ENCODE data around the gene ATG9B. TPM values are rescaled to one million over a fixed set of nuclear protein-coding genes. Genes with fewer than 3 reads are reported as not detected.
A peak's percentile ranks its signal among the peaks of the same experiment; 100 is the strongest.

The ATG9B gene
- total and polyA plus RNA-seq, 2 of the 13 experiments (the other 11 are each of a cell fraction or from before 2014, with no cell fraction given) = 0.24 TPM; not detected in 1

DNA sequence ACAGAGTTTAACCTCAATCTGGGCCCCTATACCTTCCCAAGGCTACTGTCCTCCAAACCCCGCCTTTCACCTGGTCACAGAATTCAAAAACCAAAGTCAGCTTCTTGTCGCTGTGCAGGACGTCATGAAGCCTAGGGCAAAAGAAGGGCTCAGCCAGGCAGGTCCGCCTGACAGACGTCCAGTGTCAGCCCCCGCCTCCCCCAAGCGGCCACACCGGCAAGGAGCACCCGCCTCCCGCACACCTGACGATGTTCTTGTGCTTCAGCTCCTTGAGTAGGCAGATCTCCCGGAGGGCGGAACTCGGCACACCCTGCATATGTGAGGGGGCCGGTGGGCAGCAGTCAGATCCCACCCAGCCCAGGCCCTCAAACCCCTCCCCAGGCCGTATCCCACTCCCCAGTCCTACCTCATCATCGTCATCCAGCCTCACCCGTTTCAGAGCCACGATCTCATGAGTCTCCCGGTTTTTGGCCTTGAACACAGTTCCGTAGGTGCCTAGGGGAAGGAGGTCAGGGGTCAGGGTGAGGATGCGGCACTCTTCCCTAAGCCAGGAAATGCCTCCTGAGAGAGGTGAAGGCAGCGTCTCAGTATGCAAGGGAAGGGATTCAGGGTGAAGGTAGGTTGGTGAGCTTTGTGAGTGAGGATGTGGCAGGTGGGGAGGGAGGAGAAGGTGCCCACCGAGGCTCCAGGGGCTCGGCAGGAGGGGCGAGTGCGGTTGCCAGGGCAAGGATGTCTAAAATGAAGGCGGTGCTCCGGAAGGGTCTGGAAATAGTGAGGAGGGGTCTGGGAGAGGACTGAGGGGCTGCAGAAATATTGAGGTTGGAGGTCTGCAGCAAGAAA, 32.6 kb upstream of the ATG9B start:
- H3K27ac ChIP-seq (ENCODE audit: extremely low read length, insufficient read depth, low read length) = no peak overlapping the region
- H3K4me1 ChIP-seq (ENCODE audit: insufficient read depth, low read length) = peaks cover 38% of the 10 kb centered on the region
- ATAC-seq (no peak), DNase-seq (ENCODE audit: low spot score) (no peak), FAIRE-seq (no peak)
- in situ Hi-C loops (cut with HindIII; ENCODE audit: extremely low pct_ligation_motif_present, low pct_unique_long_range_greater_than_20kb) (no loop called here), intact Hi-C loops (cut with micrococcal nuclease; ENCODE audit: unreplicated experiment) (no loop called here)
- WGBS (ENCODE audit: low lambda C conversion rate) = 10% methylated on average over 15 of the region's 29 CpGs
- peak overlapping the region; percentile 75 to 90 (median 76) for H3K4me3 ChIP-seq (replicated peaks in 1 of 3; ENCODE audit: insufficient read depth in 1 of 3, low read depth in 2 of 3, low read length in 3 of 3)
- no peaks in the 10 kb centered on the region for H3K9me3 ChIP-seq (ENCODE audit: low read length)
- ChIA-PET POLR2A (interaction anchor here (1.3 to 1.8 kb wide), 2 partner anchors 28 to 48 kb away, joined by 4 to 6 read pairs; partner anchors contain the start of gene ABCB8), CTCF (ENCODE audit: low intra/inter-chr PET ratio, low total read pairs) (interaction anchor here (0.7 kb wide), 1 partner anchor 29 kb away, joined by 3 read pairs; the partner anchor contains the start of gene ABCB8)
- no peaks in the 10 kb centered on the region; a peak in 1 of 5 replicates for H3K27me3 ChIP-seq (ENCODE audit: control insufficient read depth in 1 of 2, insufficient read depth in 2 of 2, low read length in 2 of 2)
- peak overlapping the region; percentile 99 for H3K4me2 ChIP-seq (ENCODE audit: low read depth, low read length)
- BruUV-seq (replicated peaks) = no TSS peak
- peak overlapping the region; percentile 72 for H3K9ac ChIP-seq (ENCODE audit: insufficient read depth, low read depth, low read length)
- no peak overlapping the region for H2AFZ ChIP-seq (ENCODE audit: low read length)
- H3K36me3 ChIP-seq (replicated peaks in 1 of 2; ENCODE audit: control insufficient read depth in 1 of 2, insufficient read depth in 2 of 2, low read length in 2 of 2) = 0 out of 5 replicates have a peak, but pooled peaks cover 0 to 2% of the 10 kb centered on the region in 2 experiments
- peaks cover 14% of the 10 kb centered on the region for H3K79me2 ChIP-seq (ENCODE audit: insufficient read depth, low read length)
- H4K20me1 ChIP-seq (ENCODE audit: insufficient read depth, low read length) = no peaks in the 10 kb centered on the region
- TF ChIP-seq RORA (CRISPR knock-in tag; IDR thresholded peaks at IDR 0.05) (no peak), FIP1L1 (IDR thresholded peaks at IDR 0.05; ENCODE audit: borderline replicate concordance, insufficient read depth, low read depth, low read length) (no peak), ZNF572 (CRISPR knock-in tag; IDR thresholded peaks at IDR 0.05) (peak; percentile 29; the same call in 1 of the 2 replicates), NR2F6 (IDR thresholded peaks at IDR 0.05) (peak; percentile 41), NR2F6 (CRISPR knock-in tag; IDR thresholded peaks at IDR 0.05) (no peak), ZNF234 (CRISPR knock-in tag; conservative IDR thresholded peaks at IDR 0.05) (0 out of 2 replicates have a peak, but pooled peaks have one; percentile 57), ZNF589 (CRISPR knock-in tag; conservative IDR thresholded peaks at IDR 0.05) (no peak), ZNF274 (CRISPR knock-in tag; IDR thresholded peaks at IDR 0.05) (0 out of 2 replicates have a peak, but pooled peaks have one; percentile 18), NR2C2 (CRISPR knock-in tag; IDR thresholded peaks at IDR 0.05; ENCODE audit: borderline replicate concordance) (peak; percentile 47; the same call in 1 of the 2 replicates), SALL1 (CRISPR knock-in tag; IDR thresholded peaks at IDR 0.05) (no peak)
- TF ChIP-seq, protein P1, sequence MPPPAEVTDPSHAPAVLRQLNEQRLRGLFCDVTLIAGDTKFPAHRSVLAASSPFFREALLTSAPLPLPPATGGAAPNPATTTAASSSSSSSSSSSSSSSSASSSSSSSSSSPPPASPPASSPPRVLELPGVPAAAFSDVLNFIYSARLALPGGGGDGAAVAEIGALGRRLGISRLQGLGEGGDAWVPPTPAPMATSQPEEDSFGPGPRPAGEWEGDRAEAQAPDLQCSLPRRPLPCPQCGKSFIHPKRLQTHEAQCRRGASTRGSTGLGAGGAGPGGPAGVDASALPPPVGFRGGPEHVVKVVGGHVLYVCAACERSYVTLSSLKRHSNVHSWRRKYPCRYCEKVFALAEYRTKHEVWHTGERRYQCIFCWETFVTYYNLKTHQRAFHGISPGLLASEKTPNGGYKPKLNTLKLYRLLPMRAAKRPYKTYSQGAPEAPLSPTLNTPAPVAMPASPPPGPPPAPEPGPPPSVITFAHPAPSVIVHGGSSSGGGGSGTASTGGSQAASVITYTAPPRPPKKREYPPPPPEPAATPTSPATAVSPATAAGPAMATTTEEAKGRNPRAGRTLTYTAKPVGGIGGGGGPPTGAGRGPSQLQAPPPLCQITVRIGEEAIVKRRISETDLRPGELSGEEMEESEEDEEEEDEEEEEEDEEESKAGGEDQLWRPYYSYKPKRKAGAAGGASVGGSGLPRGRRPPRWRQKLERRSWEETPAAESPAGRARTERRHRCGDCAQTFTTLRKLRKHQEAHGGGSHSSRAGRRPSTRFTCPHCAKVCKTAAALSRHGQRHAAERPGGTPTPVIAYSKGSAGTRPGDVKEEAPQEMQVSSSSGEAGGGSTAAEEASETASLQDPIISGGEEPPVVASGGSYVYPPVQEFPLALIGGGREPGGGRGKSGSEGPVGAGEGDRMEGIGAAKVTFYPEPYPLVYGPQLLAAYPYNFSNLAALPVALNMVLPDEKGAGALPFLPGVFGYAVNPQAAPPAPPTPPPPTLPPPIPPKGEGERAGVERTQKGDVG (CRISPR knock-in tag; IDR thresholded peaks at IDR 0.05; ENCODE audit: borderline replicate concordance) = no peak
- TF ChIP-seq, protein P2, sequence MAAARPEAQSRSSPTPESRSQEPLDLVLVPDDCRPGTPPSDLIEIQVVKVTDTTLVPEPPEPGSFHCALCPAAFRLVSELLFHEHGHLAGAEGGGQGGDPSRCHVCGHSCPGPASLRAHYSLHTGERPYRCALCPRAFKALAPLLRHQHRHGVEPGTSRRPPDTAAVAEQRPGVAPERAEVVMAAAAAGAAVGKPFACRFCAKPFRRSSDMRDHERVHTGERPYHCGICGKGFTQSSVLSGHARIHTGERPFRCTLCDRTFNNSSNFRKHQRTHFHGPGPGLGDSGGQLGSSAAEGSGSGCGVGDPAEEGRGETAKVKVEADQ (CRISPR knock-in tag; IDR thresholded peaks at IDR 0.05; ENCODE audit: borderline replicate concordance) = no peak
- TF ChIP-seq, protein P3, sequence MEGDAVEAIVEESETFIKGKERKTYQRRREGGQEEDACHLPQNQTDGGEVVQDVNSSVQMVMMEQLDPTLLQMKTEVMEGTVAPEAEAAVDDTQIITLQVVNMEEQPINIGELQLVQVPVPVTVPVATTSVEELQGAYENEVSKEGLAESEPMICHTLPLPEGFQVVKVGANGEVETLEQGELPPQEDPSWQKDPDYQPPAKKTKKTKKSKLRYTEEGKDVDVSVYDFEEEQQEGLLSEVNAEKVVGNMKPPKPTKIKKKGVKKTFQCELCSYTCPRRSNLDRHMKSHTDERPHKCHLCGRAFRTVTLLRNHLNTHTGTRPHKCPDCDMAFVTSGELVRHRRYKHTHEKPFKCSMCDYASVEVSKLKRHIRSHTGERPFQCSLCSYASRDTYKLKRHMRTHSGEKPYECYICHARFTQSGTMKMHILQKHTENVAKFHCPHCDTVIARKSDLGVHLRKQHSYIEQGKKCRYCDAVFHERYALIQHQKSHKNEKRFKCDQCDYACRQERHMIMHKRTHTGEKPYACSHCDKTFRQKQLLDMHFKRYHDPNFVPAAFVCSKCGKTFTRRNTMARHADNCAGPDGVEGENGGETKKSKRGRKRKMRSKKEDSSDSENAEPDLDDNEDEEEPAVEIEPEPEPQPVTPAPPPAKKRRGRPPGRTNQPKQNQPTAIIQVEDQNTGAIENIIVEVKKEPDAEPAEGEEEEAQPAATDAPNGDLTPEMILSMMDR (CRISPR knock-in tag; IDR thresholded peaks at IDR 0.05) = peak; percentile 52; the same call in 1 of the 2 replicates
- TF ChIP-seq, protein P4, sequence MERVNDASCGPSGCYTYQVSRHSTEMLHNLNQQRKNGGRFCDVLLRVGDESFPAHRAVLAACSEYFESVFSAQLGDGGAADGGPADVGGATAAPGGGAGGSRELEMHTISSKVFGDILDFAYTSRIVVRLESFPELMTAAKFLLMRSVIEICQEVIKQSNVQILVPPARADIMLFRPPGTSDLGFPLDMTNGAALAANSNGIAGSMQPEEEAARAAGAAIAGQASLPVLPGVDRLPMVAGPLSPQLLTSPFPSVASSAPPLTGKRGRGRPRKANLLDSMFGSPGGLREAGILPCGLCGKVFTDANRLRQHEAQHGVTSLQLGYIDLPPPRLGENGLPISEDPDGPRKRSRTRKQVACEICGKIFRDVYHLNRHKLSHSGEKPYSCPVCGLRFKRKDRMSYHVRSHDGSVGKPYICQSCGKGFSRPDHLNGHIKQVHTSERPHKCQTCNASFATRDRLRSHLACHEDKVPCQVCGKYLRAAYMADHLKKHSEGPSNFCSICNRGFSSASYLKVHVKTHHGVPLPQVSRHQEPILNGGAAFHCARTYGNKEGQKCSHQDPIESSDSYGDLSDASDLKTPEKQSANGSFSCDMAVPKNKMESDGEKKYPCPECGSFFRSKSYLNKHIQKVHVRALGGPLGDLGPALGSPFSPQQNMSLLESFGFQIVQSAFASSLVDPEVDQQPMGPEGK (CRISPR knock-in tag; IDR thresholded peaks at IDR 0.05) = 0 out of 2 replicates have a peak, but pooled peaks have one; percentile 31
